ENCODE data around the gene TMSB15B.
"Not testable (repeated sequence)": the region's sequence is repeated elsewhere in the genome, so short reads cannot be mapped to it uniquely, and the experiment has no call there.

Gene TMSB15B

GRCh38 chrX:103953353-103953752 lies 9.1 kb upstream of the TMSB15B start:
- no peaks in the 10 kb centered on the region for H3K36me3 ChIP-seq (ENCODE audit: control insufficient read depth, insufficient read depth, low read length)

DNA sequence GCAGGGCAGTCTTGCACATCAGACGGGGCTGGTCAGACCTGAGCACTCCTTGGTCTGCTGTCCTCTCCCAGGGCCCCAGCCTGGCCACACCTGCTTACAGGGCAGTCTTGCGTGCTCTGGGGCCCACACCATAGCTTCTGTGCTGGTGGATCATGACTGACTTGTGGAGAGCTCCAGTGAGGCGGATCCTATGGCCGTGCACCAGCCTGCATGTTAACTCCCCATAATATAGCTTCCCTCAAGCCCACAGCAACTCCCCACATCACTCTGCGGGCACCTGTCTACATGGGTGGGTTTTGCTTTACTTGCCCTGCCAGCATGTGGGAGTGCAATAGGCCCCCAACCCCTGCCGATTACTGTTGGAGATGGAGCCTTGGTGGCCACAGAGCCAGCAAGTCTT lies 8.2 kb upstream of the TMSB15B start:
- no peaks in the 10 kb centered on the region for H3K36me3 ChIP-seq (ENCODE audit: control insufficient read depth, insufficient read depth, low read length)
- H3K4me3 ChIP-seq (replicated peaks; ENCODE audit: low read depth, low read length): no peak overlapping the region
- H3K27me3 ChIP-seq (replicated peaks; ENCODE audit: control insufficient read depth, insufficient read depth, low read length): no peaks in the 10 kb centered on the region
- no peak for DNase-seq (ENCODE audit: extremely low read depth, insufficient read length)
- TF ChIP-seq, protein P1, sequence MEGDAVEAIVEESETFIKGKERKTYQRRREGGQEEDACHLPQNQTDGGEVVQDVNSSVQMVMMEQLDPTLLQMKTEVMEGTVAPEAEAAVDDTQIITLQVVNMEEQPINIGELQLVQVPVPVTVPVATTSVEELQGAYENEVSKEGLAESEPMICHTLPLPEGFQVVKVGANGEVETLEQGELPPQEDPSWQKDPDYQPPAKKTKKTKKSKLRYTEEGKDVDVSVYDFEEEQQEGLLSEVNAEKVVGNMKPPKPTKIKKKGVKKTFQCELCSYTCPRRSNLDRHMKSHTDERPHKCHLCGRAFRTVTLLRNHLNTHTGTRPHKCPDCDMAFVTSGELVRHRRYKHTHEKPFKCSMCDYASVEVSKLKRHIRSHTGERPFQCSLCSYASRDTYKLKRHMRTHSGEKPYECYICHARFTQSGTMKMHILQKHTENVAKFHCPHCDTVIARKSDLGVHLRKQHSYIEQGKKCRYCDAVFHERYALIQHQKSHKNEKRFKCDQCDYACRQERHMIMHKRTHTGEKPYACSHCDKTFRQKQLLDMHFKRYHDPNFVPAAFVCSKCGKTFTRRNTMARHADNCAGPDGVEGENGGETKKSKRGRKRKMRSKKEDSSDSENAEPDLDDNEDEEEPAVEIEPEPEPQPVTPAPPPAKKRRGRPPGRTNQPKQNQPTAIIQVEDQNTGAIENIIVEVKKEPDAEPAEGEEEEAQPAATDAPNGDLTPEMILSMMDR (IDR thresholded peaks at IDR 0.05; ENCODE audit: insufficient read depth, low read length, poor library complexity, severe bottlenecking): no peak

More at GRCh38 chrX:103953353-103953752, 9.1 kb upstream of the TMSB15B start:
- no peaks in the 10 kb centered on the region for H3K27me3 ChIP-seq (replicated peaks; ENCODE audit: control insufficient read depth, insufficient read depth, low read length)
- TF ChIP-seq, protein P1 (IDR thresholded peaks at IDR 0.05; ENCODE audit: insufficient read depth, low read length, poor library complexity, severe bottlenecking): no peak
- DNase-seq (ENCODE audit: extremely low read depth, insufficient read length): no peak
- no peak overlapping the region for H3K4me3 ChIP-seq (replicated peaks; ENCODE audit: low read depth, low read length)

- not testable (repeated sequence) for H3K4me3 ChIP-seq (replicated peaks; ENCODE audit: low read depth, low read length); H3K36me3 ChIP-seq (ENCODE audit: control insufficient read depth, insufficient read depth, low read length); H3K27me3 ChIP-seq (replicated peaks; ENCODE audit: control insufficient read depth, insufficient read depth, low read length); DNase-seq (ENCODE audit: extremely low read depth, insufficient read length)
These were observed 1.8 kb upstream of the TMSB15B start for GRCh38 chrX:103960599-103960998.

DNA sequence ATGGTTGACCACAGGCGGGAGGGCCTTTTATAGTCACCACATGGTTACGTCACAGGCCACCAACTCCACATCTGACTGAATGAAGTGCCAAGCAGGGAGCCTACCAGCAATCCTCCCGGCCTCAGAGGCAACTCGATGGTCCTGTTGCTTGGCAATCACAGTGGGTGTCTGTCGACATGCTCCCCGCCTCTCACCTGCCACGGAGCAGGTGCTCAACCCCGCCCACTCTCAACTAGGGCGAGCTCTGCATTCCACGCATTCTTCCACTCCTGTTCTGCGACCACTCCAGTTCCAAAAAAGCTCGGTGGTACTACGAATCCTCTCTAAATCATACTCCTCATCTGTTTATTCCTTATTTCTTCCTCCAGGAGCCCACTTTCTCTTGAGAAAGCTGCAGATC lies 21.1 kb downstream of the TMSB15B start:
- not testable (repeated sequence) for H3K4me3 ChIP-seq (replicated peaks; ENCODE audit: low read depth, low read length); DNase-seq (ENCODE audit: extremely low read depth, insufficient read length); H3K27me3 ChIP-seq (replicated peaks; ENCODE audit: control insufficient read depth, insufficient read depth, low read length); H3K36me3 ChIP-seq (ENCODE audit: control insufficient read depth, insufficient read depth, low read length)

GRCh38 chrX:103999234-103999633 lies 36.8 kb downstream of the TMSB15B start:
- DNase-seq (ENCODE audit: extremely low read depth, insufficient read length): no peak
- H3K27me3 ChIP-seq (replicated peaks; ENCODE audit: control insufficient read depth, insufficient read depth, low read length): no peaks in the 10 kb centered on the region
- no peaks in the 10 kb centered on the region for H3K36me3 ChIP-seq (ENCODE audit: control insufficient read depth, insufficient read depth, low read length)
- no peak overlapping the region for H3K4me3 ChIP-seq (replicated peaks; ENCODE audit: low read depth, low read length)
- TF ChIP-seq, protein P1 (IDR thresholded peaks at IDR 0.05; ENCODE audit: insufficient read depth, low read length, poor library complexity, severe bottlenecking): no peak

- no peak for DNase-seq (ENCODE audit: extremely low read depth, insufficient read length)
- Histone ChIP-seq H3K4me3 (replicated peaks; ENCODE audit: low read depth, low read length) (no peak overlapping the region), H3K27me3 (replicated peaks; ENCODE audit: control insufficient read depth, insufficient read depth, low read length) (no peaks in the 10 kb centered on the region), H3K36me3 (ENCODE audit: control insufficient read depth, insufficient read depth, low read length) (no peaks in the 10 kb centered on the region)
- TF ChIP-seq, protein P1 (IDR thresholded peaks at IDR 0.05; ENCODE audit: insufficient read depth, low read length, poor library complexity, severe bottlenecking): no peak
These were observed 46.4 kb downstream of the TMSB15B start for GRCh38 chrX:104008831-104009230.

- DNase-seq (ENCODE audit: extremely low read depth, insufficient read length): no peak
- Histone ChIP-seq H3K36me3 (ENCODE audit: control insufficient read depth, insufficient read depth, low read length) (no peaks in the 10 kb centered on the region), H3K4me3 (replicated peaks; ENCODE audit: low read depth, low read length) (no peak overlapping the region), H3K27me3 (replicated peaks; ENCODE audit: control insufficient read depth, insufficient read depth, low read length) (no peaks in the 10 kb centered on the region)
- TF ChIP-seq, protein P1 (IDR thresholded peaks at IDR 0.05; ENCODE audit: insufficient read depth, low read length, poor library complexity, severe bottlenecking): no peak
These were observed 50.7 kb downstream of the TMSB15B start for GRCh38 chrX:104013158-104013557.
